GM21360 (cell line): ENCODE data around the gene RCC1.
"Not testable (repeated sequence)": the region's sequence is repeated elsewhere in the genome, so short reads cannot be mapped to it uniquely, and the experiment has no call there.

Experiments used
- ATAC-seq: cut with Tn5 transposase; IDR thresholded peaks from one replicate; pipeline ENCODE4 v1.9.1; 2021; ENCODE audit warnings: mild to moderate bottlenecking, moderate library complexity; ENCODE audit not compliant: unreplicated experiment

Gene RCC1, protein sequence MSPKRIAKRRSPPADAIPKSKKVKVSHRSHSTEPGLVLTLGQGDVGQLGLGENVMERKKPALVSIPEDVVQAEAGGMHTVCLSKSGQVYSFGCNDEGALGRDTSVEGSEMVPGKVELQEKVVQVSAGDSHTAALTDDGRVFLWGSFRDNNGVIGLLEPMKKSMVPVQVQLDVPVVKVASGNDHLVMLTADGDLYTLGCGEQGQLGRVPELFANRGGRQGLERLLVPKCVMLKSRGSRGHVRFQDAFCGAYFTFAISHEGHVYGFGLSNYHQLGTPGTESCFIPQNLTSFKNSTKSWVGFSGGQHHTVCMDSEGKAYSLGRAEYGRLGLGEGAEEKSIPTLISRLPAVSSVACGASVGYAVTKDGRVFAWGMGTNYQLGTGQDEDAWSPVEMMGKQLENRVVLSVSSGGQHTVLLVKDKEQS

DNA sequence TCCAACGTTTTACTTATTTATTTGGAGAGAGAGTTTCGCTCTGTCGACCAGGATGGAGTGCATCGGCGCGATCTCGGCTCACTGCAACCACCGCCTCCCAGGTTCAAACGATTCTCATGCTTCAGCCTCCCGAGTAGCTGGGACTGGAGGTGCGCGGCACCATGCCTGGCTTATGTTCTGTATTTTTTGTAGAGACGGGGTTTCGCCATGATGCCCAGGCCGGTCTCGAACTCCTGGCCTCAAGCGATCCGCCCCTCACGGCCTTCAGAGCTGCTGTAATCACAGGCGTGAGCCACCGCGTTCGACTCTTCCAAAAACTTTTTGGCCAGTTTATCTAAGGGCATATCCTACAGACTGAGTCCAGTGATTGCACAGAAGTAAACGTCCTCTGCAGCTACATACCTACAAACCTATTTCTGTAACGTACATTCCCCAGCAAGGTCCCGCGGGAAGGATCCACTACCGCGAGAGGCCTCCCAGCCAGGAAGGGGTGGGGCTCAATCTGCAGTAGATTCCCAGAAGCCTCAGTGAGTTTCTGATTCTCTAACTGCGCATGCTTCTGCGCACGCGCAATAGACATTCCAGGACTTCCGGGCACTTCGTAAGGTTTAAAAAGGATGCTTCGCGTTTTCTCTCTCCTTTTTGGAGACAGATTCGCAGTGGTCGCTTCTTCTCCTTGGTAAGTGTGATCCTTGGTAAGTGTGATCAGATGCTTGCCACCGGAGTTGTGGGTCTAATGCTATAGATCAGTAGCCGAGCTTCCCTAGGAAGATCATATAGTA is at the start of gene RCC1:
TSS of gene RCC1 (plus strand) at position 638 of the 782 bp plus-strand sequence. CDS start 23,824 bp downstream, outside the sequence.
- ATAC-seq = peak; percentile 82

DNA sequence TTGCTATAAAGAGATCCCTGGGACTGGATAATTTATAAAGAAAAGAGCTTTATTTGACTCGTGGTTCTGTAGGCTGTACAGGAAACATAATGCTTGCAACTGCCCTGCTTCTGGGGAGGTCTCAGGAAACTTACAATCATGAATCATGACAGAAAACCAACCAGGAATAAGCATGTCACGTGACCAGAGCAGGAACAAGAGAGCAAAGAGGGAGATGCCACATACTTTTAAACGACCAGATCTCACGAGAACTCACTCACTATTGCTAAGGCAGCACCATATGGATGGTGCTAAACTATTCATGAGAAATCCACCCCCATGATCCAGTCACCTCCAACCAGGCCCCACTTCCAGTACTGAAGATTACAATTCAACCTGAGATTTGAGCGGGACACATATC is 49.8 kb upstream of the RCC1 start:
- no peak for ATAC-seq

DNA sequence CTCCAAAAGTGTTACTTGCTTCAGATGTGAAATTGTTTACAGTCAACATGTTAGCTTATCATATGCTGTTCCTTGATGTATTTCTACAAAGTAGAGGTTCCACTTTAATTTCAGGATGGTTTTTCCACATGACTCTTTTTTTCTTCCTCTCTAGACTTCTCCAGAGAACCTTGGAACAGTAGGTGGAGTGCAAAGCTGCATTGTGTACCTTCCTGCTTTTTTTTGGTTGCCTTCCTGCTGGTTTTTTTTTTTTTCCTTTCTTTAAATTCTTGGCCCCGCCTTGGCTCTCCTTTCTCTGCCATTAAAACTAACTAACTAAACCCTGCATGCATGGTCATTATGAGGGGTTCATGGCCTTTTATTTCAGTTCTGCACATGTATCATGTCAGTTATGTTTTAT is 48.2 kb upstream of the RCC1 start:
- ATAC-seq = no peak

DNA sequence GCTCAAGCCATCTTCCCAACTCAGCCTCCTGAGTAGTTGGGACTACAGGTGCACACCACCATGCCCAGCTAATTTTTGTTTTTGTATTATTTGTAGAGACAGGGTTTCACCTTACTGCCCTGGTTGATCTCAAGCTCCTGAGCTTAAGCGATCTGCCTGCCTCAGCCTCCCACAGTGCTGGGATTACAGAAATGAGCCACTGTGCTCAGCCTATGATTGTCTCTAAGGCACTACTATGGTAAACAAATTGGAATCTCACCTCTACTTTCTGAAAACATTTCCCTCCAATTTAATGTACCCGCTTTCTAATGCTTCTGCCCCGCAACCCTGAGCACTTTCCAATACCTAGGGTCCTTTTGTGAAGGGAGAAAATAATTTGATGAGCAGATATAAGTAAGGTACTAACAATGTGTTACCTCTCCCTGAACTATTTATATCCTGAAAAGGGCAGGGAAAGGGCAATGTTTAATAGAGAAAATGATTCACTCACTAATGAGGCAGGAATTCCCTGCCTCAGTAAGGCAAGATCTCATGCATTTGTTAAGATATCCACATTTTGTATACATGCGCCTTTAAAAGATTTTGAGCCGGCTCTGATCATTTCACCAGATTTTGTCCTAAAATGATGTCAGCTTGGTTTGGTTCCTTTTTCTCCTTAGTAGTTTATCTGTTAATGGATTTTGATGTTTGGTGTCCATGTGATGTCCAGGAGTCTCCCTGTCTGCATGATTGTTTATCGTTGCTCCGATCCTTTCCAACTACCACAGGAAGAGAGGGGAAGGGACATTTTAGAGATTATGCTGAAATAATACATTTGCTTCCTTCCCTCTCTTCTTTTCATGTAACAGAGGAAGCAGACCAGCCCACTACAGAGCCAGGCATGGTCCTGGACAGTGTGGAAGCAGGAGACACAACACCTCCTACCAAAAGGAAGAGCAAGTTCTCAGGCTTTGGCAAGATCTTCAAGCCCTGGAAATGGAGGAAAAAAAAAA is 47.3 kb upstream of the RCC1 start:
- no peak for ATAC-seq

DNA sequence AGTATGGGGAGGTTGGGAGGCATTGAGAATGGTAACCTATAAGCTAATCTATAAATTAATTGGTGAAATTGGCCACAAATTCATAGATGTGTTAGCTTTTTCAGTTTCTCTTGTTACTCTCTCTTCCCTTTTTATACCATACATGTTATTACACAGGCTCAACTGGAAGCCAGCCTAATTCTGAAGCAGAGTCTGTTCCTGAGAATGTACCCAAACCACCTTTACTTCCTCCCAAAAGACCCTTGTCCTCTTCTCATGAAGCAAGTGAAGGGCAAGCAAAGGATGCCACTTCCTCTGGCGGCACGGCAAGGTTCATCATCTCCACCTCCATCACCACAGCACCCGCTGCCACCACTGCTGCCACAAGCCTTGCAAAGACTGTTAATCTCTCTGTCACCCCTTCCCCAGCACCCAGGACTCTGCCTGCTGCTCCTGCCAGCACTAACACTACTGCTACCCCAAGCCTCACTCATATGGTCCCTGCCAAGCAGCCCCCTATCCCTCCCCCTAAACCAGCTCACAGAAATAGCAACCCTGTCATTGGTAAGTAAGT is 39.5 kb upstream of the RCC1 start:
- ATAC-seq = no peak

DNA sequence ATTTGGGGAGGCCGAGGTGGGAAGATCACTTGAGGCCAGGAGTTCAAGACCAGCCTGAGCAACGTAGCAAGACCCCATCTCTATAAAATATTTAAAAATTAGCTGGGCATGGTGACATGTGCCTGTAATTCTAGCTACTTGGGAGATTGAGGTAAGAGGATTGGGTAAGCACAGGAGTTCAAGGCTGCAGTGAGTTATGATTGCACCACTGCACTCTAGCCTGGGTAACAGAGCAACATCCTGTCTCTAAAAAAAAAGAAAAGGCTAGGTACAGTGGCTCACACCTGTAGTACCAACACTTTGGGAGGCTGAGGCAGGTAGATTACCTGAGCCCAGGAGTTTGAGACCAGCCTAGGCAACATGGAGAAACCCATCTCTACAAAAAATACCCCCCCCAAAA is 35.7 kb upstream of the RCC1 start:
- ATAC-seq = no peak

DNA sequence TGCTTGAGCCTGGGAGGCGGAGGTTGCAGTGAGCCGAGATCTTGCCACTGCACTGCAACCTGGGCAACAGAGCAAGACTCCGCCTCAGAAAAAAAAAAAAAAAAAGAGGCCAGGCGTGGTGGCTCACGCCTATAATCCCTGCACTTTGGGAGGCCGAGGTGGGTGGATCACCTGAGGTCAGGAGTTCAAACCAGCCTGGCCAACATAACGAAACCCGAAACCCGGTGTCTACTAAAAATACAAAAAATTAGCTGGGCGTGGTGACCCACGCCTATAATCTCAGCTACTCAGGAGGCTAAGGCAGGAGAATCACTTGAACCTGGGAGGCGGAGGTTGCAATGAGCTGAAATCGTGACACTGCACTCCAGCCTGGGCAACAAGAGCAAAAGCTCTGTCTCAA is 26.3 kb upstream of the RCC1 start:
- not testable (repeated sequence) for ATAC-seq

DNA sequence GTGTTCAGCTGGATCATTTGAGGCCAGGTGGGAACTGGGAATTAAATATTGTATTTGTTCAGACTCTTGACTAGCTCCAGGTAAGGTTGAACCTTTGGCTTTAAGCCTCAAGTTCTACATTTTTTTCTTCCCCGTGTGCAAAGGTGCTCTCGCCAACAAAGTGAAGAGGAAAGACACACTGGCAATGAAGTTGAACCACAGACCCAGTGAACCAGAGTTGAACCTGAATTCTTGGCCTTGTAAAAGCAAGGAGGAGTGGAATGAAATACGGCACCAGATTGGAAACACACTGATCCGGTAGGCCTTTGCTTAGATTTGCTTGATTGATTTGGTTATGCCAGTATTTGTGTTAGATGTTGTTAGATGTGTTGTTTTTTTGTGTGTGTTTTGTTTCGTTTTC is 25.5 kb upstream of the RCC1 start:
- no peak for ATAC-seq

DNA sequence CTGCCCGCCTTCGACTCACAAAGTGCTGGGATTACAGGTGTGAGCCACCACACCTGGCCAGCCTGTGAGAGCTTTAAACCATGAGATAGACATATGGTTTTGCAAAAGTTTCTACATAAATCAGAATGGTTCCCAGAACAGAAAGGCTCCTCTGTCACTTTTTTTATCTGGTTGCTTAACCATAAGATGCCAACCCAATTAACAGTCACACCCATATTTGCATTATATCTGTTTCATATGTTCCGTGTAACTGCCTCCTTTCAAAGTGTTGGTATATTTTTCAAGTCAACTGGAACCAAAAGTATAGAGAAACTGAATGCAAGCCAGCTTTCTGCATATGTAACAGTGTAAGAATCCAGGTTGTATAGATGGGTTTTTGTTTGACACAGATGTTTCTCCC is 23.7 kb upstream of the RCC1 start:
- no peak for ATAC-seq

DNA sequence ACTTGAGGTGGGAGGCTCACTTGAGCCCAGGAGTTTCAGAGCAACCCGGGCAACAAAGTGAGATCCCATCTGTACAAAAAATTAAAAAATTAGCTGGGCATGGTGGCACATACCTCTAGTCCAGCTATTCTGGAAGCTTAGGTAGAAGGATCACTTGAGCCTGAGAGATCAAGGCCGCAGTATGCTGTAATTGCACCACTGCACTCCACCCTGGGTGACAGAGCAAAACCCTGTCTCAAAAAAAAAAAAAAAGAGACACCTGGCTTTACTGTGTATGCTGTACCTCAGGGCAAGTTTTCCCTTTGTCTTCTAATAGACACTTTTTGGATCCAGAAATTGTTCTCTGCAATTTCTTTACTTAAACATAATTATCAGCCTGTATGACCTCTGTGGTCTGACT is 23.1 kb upstream of the RCC1 start:
- no peak for ATAC-seq

DNA sequence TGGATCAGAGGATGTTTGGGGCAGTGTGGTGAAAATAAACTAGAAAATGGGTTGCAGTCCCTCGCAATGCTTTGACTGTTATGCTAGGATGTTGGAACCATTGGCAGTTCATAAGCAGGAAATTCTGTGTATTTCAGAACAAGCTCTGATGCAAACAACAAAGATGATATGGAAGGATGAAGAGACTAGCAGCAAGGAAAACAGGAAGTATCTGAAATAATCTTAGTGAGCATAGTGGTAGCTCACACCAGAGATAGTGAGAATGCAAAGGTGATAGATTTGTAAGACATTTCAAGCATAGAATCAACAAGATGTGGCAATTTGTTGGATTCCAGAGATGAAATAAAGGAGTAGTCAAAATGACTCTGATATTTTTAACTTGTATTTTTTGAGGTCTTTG is 11.1 kb upstream of the RCC1 start:
- no peak for ATAC-seq

DNA sequence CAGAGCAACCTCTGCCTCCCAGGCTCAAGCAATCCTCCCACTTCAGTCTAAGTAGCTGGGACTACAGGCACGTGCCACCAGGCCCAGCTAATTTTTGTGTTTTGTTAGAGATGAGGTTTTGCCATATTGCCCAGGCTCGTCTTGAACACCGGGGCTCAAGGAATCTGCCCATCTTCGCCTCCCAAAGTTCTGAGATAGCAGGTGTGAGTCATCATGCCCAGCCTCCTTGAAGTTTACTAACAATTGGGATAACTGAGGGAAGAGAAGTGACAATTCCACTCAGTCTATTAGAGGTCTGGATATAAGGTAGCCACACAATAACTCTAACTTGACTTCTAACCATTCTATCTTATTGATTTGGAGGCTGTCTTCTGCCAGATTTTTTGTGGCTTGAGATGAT is 6.3 kb upstream of the RCC1 start:
- no peak for ATAC-seq

DNA sequence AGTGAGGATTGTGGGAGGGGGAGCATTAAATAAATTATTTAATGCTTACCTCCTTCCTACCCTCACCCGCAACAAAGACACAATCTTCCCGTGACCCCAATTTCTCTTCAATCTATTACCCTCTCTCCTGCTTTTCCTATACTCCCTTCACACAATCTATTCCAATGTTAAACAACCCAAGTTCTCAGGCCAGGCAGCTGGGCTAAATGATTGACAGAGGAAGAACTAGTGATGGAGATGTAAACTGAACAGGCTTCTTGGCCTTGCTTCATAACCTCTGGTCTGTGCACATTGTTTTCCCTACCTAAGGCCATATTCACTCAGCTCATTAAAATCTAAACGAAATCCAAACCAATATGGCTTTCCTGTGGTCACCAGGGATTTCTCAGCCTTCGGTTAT is 3.9 kb upstream of the RCC1 start:
- no peak for ATAC-seq

DNA sequence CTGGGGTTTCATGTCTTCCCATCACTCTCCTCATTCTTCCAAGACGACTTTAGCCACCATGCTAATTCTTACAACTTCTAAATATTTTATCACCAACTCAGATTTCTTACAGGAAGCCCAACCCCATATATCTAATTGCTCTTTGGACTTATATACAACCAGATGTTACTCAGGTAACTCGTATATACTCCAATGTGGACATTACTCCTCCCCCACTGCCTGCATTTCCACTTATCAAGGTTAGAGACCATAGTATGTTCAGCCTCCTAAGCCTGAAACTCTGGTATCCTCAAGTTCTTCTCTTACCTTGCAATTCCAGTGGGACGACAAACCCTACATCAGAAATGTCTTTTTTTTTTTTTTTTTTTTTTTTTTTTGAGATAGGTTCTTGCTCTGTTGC is 2.7 kb upstream of the RCC1 start:
- ATAC-seq = no peak

DNA sequence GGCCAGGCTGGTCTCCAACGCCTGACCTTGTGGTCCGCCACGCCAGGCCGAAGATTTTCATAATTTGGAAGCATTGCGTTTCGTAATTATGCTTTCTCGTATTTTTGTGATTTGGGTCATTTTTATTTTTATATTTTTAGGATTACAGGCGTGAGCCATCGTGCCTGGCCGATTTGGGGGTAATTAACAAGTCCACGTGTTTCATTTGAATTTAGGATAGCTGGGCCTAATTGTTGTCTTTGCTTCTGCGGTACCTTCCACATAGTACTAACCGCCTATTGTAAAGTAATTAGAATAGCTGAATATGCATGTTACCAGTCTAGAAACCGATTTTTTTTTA is 1.0 kb downstream of the RCC1 start:
- ATAC-seq = no peak

DNA sequence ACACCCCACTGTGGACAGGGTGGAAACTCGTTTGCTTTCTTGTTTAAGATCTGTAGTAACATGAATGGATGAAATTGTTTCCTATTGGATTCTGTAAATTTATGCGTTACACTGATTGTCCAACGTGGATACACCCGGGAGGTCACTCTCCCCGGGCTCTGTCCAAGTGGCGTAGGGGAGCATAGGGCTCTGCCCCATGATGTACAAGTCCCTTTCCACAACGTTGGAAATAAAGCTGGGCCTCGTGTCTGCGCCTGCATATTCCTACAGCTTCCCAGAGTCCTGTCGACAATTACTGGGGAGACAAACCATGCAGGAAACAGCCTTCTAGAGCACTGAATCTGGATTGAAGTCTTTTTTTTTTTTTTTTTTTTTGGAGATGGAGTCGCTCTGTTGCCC is 1.4 kb downstream of the RCC1 start:
- ATAC-seq = no peak

DNA sequence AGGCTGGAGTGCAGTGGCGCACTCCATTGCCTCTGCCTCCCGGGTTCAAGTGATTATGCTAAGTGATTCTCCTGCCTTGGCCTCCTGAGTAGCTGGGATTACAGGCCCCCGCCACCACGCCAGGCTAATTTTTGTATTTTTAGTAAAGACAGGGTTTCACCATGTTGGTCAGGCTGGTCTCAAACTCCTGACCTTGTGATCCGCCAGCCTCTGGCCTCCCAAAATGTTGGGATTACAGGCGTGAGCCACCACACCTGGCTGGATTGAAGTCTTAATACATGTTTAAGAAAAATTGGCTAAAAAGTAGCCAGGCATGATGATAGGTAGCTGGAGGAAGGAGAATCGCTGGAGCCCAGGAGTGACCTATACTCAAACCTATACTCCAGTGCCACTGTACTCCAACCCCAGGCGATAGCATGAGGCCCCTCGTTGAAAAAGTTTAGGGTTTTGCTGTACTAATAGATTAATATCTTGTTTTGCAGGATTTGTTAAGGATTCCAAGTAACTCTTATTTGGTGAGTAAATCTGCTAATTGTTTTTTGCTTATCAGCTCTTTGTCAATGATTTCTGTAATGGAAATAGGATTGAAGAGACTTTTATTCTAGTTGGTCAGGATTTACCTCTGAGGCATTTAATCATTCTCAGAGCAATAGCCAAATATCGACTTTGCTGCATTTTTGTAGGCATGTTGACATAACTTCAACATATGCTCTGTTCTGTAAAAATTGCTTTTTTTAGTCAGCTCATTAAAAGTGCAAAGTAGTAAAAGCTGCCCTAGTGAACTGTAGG is 2.0 kb downstream of the RCC1 start:
- ATAC-seq = no peak

DNA sequence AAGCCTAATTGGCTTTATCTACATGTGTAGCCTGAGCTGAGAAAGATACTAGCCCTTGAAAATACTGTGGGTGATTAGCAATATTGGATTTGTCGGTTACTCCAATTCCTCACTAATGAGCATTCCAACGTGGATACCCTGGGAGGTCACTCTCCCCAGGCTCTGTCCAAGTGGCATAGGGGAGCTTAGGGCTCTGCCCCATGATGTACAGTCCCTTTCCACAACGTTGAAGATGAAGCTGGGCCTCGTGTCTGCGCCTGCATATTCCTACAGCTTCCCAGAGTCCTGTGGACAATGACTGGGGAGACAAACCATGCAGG is 2.6 kb downstream of the RCC1 start:
- ATAC-seq = no peak

DNA sequence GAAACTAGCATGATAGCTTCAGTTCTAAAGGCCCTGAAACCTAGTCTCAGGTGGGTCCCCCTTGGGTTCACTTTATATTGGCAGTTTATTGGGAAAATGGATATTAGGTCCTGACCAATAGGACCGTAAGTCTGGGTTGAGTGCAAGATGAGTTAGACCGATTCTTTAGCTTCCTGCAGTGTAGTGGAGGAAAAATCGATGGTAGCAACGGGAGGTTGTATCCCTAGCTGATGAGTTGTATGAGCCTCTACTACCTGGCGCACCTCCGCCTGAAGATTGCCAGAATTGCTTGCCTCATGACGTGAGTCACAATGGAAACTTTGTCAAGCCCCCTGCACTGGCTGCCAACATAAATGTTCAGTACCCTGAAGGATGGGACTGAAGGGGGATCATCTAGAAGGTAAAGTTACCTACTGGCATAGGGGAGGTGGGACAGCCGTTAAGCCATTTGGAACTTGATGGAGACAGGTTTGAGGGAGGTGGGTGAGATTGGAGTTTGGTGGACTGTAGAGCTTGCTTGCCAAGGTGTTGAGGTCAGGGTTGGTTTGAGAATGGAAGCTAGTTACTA is 3.9 kb downstream of the RCC1 start:
- ATAC-seq = no peak
